ENCODE data around the gene NTRK1.

DNA sequence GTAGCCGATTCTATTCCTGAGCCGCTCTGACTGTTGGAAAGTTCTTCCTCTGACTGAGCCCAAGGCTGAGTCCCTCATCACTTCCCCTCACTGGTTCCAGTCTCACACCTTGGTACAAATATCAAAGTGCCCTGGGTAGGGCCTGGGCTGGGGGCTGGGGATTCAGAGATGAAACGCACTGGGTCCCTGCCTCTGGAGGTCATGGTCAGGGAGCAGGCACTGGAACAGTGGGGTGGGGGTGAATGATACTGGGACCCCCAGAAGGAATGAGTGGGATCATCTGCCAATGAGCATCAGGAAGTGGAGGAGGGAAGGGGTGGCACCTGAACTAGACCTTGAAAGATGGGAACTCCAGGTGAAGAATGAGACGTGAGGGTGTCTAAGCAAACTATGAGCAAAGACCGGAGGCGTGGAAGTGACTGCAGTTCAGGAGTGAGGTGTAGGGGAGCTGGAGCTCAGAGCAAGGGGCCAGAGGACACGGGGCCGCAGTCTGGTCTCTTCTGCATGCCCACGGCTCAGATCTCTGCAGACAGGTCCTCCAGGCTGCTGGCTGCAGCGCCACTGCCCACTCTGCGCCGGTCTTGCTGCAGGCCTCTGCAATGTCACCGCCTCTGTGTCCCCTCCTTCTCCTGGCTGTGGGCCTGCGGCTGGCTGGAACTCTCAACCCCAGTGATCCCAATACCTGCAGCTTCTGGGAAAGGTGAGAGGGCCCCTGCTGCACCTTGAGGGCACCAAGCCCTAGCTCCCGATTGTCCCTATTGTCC is 42.8 kb downstream of the NTRK1 start:
- no peak for TF ChIP-seq CTCF (IDR thresholded peaks at IDR 0.05)
- TF ChIP-seq POLR2A (IDR thresholded peaks at IDR 0.05): no peak
